ENCODE results near the gene FABP6. TPM values are rescaled to one million over a fixed set of nuclear protein-coding genes. Genes with fewer than 3 reads are reported as not detected.

FABP6 gene
- total and polyA plus RNA-seq, 9 of the 15 experiments (the other 6 are each of a cell fraction or from before 2014, with no cell fraction given) = 0.11 to 0.33 (median 0.21) TPM; not detected in 4

DNA sequence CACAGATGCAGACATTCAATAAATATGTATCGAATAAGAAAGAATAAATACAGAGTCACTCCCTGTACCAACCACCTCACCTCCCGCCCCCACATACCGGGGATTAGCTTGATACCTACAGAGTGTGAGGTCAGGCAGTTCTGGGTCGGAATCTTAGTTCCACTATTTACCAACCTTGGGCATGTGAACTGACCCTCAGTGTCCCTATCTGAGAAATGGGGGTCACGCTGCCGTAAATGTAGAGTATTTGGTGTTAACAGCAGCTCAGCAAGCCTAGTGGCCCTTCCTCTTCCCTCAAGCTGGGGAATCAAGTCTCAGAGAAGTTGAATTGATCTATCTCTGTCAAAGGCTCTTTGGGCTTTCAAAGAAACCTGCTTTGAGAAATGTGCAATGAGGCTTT is 57.6 kb downstream of the FABP6 start:
- WGBS (ENCODE audit: insufficient coverage, low coverage, missing lambda C conversion rate) = 8% methylated on average over 6 of the region's 6 CpGs
- DNase-seq (ENCODE audit: extremely low read depth in 1 of 4, low spot score in 3 of 4) (no peak), ATAC-seq (no peak), FAIRE-seq (no peak)
- Histone ChIP-seq H3K9me3 (replicated peaks; ENCODE audit: control insufficient read depth, insufficient read depth, low read depth, low read length) (no peaks in the 10 kb centered on the region), H4K20me1 (replicated peaks; ENCODE audit: control insufficient read depth, insufficient read depth, low read length) (no peaks in the 10 kb centered on the region), H3K9ac (ENCODE audit: insufficient read depth in 1 of 2, low read depth in 2 of 2, low read length in 2 of 2) (no peak overlapping the region), H2AFZ (ENCODE audit: low read depth, low read length) (no peak overlapping the region), H3K4me1 (replicated peaks in 1 of 2; ENCODE audit: control insufficient read depth in 2 of 2, insufficient read depth in 2 of 2, low read length in 2 of 2) (peaks cover 0 to 4% of the 10 kb centered on the region in 2 experiments; a peak in 1 of 5 replicates), H3K4me2 (ENCODE audit: insufficient read depth, low read length) (no peak overlapping the region), H3K36me3 (ENCODE audit: control insufficient read depth, insufficient read depth, low read length) (no peaks in the 10 kb centered on the region), H3K27ac (ENCODE audit: extremely low read depth, low read depth, low read length) (no peak overlapping the region), H3K9me1 (ENCODE audit: control insufficient read depth, insufficient read depth, low read length) (no peaks in the 10 kb centered on the region), H3K4me3 (no peak overlapping the region), H3K27me3 (ENCODE audit: control insufficient read depth in 2 of 2, insufficient read depth in 2 of 2, low read length in 2 of 2) (peaks cover 37 to 51% of the 10 kb centered on the region in 2 experiments), H3K79me2 (ENCODE audit: control insufficient read depth, insufficient read depth, low read length) (no peaks in the 10 kb centered on the region)
- intact Hi-C loops (cut with micrococcal nuclease) = loop anchor here (5.0 kb wide), 1 partner anchor 45 kb away; no protein-coding TSS in a partner anchor
- CTCF ChIA-PET (ENCODE audit: low intra/inter-chr PET ratio) = no interaction called here
- BruUV-seq (replicated peaks) = no TSS peak
- POLR2A ChIA-PET = interaction anchor here (0.6 kb wide), 1 partner anchor 581 kb away, joined by 3 read pairs; no protein-coding TSS in a partner anchor
- TF ChIP-seq EGR1 (conservative IDR thresholded peaks at IDR 0.05) (no peak), NFRKB (IDR thresholded peaks at IDR 0.05; ENCODE audit: low read depth) (no peak)
- TF ChIP-seq, protein P1, sequence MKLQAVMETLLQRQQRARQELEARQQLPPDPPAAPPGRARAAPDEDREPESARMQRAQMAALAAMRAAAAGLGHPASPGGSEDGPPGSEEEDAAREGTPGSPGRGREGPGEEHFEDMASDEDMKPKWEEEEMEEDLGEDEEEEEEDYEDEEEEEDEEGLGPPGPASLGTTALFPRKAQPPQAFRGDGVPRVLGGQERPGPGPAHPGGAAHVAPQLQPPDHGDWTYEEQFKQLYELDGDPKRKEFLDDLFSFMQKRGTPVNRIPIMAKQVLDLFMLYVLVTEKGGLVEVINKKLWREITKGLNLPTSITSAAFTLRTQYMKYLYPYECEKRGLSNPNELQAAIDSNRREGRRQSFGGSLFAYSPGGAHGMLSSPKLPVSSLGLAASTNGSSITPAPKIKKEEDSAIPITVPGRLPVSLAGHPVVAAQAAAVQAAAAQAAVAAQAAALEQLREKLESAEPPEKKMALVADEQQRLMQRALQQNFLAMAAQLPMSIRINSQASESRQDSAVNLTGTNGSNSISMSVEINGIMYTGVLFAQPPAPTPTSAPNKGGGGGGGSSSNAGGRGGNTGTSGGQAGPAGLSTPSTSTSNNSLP (IDR thresholded peaks at IDR 0.05; ENCODE audit: borderline replicate concordance, low read depth, low read length) = no peak
- in situ Hi-C loops (cut with MboI) = no loop called here

Measured in K562 (cell line).